GM21390 (cell line): Measurements from ENCODE around the gene CCDC172.

Experiments used
- ATAC-seq: cut with Tn5 transposase; IDR thresholded peaks from one replicate; pipeline ENCODE4 v1.9.1; 2021; ENCODE audit not compliant: unreplicated experiment

Gene CCDC172

GRCh38 chr10:116324227-116324950, at the start of gene CCDC172:
CCDC172 (plus strand) TSS chr10:116324448; CDS start chr10:116325012, 564 bp downstream.
- no peak for ATAC-seq

GRCh38 chr10:116276981-116277380, 47.3 kb upstream of the CCDC172 start:
- no peak for ATAC-seq

DNA sequence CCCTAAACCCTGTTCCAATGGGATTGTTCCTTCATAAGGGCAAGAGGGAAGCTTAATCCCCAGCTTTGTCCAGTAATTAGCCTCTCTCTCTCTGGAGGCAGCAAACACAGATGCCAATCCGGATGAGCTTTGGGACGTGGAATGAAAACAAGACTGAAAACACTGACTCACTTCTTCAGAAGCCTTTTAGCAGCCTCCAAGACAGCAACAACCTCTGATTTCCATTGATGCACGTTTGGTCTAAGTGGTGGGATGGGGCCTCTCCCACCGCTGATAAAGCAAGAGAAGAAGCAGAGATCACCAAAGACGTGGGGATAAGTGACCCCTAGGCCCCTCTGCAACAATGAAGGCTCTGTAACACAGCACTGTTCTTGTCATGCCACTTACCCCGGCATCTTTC, 45.4 kb upstream of the CCDC172 start:
- no peak for ATAC-seq

GRCh38 chr10:116281775-116282174, 42.5 kb upstream of the CCDC172 start:
- no peak for ATAC-seq

DNA sequence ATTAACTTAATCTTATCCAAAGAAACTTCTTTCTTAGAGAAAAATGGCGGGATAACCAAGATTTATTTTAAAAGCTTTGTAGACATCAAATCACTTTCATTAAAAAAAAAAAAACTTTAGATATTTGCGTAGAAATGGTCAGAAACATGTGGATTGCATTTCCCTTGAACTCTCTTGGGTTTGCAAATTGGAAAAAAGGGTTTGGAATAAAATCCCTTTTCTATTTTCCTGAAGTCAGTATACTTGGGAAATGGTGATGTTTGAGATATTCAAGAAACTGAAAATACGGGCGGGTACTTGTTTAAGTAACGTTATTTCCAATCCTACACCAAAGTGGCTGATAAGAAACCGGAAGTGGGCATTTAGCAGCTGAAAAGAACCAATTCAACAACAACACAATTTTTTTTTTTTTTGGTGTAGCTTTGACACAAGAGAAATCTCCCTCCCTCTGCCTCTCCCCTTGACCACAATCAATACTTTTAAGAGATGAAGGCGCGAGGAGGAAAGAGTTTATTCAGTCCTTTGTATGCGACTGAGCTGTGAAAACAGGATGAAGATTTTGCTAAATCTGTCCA, 37.5 kb upstream of the CCDC172 start:
- ATAC-seq, result no peak

- peak; percentile 52 for ATAC-seq
Observed at GRCh38 chr10:116287906-116288501, 36.2 kb upstream of the CCDC172 start.

- ATAC-seq, result no peak
Observed at GRCh38 chr10:116289652-116290051, 34.6 kb upstream of the CCDC172 start.

DNA sequence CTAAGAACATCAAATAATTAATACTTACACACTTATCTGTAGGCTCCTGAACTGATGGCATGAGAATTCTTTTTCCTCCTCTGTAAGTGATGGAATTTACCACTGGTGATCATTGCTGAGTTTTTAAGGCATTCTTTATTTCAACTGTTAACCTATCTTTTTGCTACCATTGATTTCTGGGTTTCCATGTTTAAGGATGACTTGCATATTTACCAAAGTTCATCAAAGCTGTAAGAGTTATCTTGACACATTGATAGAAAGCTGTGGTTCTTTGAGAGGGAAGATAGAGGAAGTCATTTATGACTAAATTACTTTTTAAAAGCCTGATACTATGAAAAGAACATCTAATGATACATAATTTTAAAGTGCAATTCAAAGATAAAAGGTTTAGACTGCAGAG, 31.8 kb upstream of the CCDC172 start:
- no peak for ATAC-seq

DNA sequence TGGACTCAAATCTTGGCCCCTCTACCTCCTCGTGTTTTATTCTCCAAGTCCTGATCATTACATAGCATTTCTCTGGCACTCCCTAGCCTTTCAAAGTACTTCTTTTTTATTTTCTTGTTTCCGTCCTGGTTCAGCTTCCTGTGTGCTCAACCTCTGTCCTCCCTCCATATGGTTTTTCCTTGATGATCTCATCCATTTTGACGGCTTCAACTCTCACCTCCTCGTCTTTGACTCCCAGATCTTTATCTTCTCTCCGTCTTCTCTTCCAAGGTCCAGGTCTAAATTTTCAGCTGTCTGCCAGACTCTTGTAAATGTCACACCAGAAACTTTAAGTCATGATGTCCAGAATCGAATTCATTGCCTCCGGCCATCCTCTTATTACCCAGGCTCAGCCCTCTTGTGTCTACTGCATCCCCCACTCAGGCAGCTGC, 27.9 kb upstream of the CCDC172 start:
- ATAC-seq, result no peak

DNA sequence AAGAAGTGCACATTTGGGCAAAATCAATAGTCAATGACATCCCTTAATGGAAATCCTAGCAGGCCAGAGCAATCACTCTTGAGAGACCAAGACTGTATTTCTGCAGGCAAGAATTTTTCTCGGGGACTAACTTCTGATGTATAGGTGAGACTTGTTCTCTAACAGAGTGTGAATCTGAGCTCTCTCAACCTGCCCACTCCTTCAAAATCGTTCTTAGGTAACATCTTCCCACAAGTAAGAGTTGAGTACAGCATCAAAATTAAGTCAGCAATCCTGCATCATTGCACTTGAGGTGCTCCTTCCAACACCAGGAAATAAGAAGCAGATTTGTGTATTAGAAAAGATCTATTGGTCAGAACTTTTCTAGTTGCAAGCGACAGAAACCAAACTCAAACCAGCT, 25.7 kb upstream of the CCDC172 start:
- ATAC-seq, result no peak

- ATAC-seq, result no peak
Observed at GRCh38 chr10:116300542-116300941, 23.7 kb upstream of the CCDC172 start.

- no peak for ATAC-seq
Observed at GRCh38 chr10:116304923-116305322, 19.3 kb upstream of the CCDC172 start.

GRCh38 chr10:116306847-116307246, 17.4 kb upstream of the CCDC172 start:
- ATAC-seq, result no peak

DNA sequence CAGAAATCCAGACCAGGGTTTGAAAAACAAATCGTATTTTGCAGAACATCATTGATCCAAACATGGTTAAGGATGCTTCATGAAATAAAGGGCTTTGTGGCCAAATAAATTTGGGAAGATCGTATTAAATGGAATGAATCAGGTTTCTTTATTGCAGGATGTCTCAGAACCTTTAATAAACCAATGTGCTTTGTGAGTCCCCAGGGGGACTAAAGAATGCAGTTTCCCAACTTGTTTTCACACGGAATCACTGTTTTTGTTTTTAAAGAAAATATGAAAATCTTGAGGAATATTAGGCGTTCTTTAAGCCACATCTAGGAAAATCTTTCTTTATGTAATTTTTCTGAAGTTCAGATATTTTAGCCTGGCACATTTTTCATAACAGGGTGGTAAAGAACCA, 16.8 kb upstream of the CCDC172 start:
- no peak for ATAC-seq

DNA sequence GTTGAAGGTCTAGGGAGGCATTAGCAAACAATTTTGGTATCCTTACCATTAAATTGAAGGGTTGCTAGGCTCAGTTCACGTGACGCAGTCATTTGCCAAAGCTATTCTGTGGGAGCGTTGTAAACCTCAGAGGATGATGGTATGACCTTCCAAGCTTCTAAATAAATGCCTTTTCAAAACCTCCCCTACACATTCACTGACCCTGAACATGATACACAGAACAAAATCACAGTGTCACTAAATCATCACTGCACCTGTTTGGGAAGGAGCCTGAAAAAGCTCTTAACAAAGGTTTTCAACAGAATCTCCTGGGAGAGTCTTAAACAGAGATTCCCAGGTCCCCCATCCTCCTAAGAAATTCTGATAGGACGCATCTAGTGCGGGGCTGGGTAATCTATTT, 13.2 kb upstream of the CCDC172 start:
- no peak for ATAC-seq

DNA sequence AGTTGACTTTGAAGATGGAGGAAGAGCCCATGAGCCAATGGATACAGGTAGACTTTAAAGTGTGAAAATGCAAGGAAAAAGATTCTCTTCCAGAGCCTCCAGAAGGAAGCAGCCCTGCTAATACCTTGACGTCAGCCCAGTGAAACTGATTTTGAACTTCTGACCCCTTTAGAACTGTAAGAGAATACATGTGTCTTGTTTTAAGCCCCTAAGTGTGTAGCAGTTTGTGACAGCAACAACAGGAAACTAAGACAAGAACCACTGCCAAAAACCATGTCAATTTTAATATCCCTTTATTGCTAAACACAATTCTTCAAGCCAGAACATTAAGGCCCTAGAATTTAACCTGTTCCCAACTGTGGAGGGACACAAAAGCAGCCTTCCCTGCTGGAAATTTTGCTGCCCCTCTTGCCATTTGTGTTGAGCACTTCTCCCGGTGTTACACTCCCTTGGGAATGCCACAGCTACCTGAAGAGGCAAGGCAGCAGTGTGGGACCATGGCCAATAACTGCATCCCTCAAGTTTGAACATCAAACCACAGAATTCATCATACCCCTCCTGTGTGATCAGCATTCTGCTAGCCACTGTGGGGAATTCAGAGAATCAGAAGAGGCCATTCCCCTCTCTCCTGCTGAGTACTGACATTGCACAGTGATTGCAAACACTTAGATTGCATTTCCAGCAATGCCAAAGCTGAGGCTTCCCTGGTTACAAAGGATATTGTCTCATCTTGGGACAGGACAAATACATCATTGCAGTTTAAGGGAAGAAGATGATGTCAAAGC, 12.3 kb upstream of the CCDC172 start:
- no peak for ATAC-seq

GRCh38 chr10:116312548-116312947, 11.7 kb upstream of the CCDC172 start:
- ATAC-seq, result no peak

DNA sequence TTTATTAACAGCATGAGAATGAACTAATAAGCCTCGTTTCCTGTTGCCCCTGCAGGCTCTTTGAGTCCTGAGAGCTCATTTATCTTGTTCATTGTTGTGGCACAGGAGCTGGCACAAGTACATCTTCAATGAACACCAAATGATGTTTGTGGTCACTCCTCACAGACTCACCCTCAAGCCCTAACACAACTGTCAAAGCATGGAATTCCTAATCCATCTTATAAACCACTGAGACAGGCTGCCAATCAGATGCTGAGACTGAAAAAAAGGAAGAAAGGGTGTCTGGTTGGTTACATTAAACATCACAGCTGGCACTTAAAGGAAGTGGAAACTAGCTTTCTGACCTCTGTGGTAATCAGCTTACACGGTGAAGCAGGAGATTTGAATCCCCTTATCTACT, 7.7 kb upstream of the CCDC172 start:
- no peak for ATAC-seq

DNA sequence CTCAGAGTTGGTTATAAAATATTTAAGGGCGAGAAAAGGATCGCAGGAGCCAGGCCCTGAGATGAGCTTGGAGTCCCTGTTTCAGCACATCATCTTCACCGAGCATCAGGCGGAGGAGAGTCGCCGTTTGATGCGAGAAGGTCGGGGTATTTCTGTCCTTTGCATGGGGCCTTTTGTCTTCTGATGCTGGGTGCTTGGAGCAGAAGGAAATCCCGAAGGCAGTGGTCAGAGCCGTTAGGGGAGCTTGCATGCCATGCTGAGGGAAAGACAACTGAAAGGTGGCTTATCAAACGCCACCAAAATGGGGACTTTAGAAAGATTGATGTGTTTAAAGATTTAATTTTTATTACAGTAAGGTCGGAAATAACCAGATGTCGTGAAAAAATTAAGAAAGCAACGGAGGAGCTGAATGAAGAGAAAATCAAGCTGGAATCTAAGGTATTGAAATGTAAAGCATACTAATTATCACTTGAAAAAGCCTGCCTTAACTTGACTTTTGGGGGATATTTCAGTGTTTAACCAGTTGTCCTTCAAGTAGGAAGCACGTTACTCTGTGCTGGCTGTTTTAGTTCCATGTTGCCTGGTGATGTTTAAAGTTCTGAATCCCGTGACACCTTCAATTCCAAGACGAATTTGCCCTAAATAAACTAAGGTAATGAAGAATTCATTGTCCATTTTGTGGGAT, 845 bp downstream of the CCDC172 start:
- ATAC-seq, result no peak

- no peak for ATAC-seq
Observed at GRCh38 chr10:116325987-116326386, 1.7 kb downstream of the CCDC172 start.

DNA sequence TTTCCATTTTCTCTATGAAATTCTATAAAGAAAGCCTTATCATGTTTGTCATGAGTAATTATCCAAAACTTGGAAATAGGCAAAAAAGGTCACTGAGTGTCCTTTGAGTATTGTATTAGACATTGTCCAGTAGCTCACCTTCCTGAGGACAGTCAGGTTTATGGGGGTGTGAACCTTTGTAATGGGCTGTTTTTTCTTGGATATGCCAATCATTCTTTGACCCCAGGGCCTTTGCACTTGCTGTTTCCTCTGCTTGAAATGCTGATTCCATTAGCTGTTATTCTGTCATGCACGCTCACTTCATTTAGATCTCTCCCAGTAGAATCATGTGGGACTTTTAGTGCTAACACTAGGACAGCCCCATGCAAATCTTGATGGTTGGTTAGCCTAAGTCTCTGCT, 4.9 kb downstream of the CCDC172 start:
- no peak for ATAC-seq
